NCI-H1105 treated with DMSO at 0.1 percent for 48 hours (cell line): ENCODE results near the gene SBK2.

Experiments used
- DNase-seq: peaks from one replicate; lab custom pipeline; 2025; lab: John Stamatoyannopoulos, UW

Gene SBK2

DNA sequence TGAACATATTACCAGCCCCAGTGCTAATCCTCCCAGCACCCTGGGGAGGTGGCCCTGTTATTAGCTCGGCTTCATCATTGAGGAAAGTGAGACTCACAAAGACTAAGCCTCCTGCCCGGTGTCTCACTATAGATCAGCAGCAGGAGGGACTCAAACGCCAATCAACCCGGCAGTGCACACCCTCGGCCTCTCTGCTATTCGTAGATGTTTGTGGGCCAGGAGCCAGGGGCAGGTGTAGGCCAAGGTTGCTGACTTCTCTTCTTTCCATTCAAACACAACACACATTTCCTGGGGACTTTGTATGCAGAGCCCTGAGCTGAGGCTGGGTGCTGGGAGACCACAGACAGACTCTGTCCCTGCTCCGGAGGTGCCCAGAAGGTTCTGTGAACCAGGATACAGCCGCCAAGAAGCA is 17.8 kb upstream of the SBK2 start:
- peak; percentile 17 for DNase-seq

GRCh38 chr19:55554302-55554701 is 17.4 kb upstream of the SBK2 start:
- DNase-seq = no peak

GRCh38 chr19:55553217-55554182 is 16.6 kb upstream of the SBK2 start:
- DNase-seq = no peak

- no peak for DNase-seq
Measured at GRCh38 chr19:55552620-55553019, 15.7 kb upstream of the SBK2 start.

GRCh38 chr19:55552206-55552605 is 15.3 kb upstream of the SBK2 start:
- no peak for DNase-seq

DNA sequence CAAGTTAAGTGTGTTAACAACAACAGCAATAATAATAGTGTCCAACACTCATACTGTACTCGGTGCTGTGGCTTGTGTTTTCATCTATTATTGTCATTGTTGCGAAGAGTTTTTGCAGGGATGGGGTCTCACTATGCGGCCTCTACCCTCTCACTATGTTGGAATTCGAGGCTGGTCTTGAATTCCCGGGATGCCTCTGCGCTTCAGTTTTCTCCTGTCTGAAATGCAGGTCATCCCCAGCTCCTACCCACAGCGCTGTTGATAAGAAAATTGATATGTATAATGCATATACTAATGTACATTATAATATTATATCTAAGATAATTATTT is 13.4 kb upstream of the SBK2 start:
- no peak for DNase-seq

DNA sequence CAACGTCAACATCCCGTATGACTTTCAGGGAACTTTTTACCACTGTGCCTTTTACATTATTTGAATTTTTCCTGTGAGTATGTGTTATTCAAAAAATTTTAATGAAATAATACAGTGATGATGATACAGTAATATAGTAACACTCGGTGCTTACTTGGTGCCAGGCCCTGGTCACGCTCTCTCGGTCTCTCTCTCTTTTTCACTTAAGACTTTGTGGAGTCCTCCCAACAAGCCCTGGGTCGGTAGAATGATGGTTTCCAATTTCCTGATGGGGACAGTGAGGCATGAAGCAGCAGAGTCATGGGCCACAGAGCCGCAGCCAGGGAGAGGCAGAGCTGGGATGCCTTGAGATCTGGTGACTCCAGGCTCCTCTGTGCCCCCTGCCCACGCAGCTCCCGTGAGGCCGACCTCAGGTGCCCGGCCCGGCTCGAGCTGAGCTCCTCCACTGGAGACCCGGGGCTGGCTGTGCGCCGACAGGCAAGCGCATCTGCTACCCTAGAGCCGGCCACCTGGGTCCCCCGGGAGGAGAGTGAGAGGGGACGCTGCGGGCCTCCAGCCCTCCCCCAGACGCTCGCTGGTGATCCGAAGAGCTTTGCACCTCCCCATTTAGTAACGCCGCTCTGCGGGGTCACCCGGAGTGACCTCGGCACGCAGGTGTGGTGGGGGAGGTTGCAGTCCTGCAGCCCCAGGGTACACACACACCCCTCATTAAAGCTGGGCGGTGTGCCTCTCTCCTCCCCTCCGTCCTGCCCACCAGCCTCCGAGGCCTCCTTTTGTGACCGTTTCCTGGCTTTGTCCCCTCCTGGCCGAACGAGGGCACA is 12.8 kb upstream of the SBK2 start:
- DNase-seq = no peak

- no peak for DNase-seq
Measured at GRCh38 chr19:55546822-55547614, 10.1 kb upstream of the SBK2 start.

DNA sequence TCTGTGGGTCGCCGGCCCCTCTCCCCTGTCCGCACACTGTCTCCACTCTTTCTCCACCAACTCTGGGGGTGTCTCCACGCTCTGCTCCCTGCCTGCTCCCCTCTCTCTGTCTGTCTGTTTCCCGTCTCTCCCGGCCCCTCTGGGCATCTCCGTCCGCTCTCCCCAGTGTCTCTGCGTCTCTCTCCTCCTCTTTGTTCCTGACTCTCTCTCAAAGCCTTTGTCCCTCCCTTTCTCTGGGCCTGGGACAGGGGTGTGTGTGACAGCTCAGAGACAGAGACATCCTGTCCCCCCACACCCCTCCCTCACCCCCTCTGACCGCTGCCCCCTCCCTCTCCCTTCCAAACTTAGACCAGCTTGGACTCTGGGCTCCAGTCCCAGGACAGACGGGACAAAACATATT is 9.1 kb upstream of the SBK2 start:
- DNase-seq = no peak

- DNase-seq = no peak
Measured at GRCh38 chr19:55545443-55545842, 8.5 kb upstream of the SBK2 start, which contains the start of gene SBK3. Gene SBK3 (minus strand): TSS chr19:55545543. CDS start chr19:55545543, 0 bp downstream.

- DNase-seq = no peak
Measured at GRCh38 chr19:55544776-55545439, 8.0 kb upstream of the SBK2 start.

GRCh38 chr19:55544014-55544413 is 7.1 kb upstream of the SBK2 start:
- no peak for DNase-seq

DNA sequence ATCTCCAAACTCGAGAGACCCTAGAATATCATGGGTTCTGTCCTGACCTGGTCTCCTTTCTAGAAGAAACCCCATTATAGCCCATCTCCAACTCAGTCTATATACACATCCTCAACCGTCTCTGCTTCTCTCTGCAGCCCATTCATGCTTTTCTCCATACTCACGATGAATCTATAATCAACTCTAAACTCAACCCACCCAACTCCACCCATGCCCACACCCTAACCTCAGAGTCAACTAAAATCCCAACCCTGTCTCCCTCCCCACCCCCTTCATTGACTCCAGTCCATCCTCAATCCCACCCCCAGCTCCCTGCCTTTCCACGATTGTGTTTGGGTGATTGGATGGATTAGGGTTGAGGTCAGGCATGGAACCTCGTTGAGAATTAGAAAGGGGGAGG is 6.6 kb upstream of the SBK2 start:
- DNase-seq = no peak

GRCh38 chr19:55542292-55542855 is 5.4 kb upstream of the SBK2 start:
- DNase-seq = no peak

DNA sequence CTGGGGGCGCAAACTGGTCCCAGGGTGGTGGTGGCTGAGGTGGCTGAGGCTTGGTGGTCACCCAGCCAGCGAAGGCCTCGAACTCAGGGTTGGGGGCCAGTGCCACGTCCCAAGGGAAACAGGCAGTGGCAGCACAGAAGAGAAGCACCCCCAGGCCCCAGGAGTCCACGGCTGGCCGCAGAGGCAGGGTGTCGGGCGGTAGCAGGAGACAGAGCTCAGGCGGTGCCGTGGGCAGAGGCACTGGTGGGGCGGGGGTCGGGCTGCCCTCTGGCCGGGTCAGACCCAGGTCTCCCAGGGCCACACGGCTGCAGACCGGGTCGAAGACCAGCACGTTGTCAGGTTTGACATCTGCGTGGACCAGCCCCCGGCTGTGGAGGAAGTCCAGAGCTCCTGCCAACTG is 4.2 kb upstream of the SBK2 start:
- no peak for DNase-seq

GRCh38 chr19:55540619-55541018 is 3.7 kb upstream of the SBK2 start:
- no peak for DNase-seq

- DNase-seq = no peak
Measured at GRCh38 chr19:55539090-55539984, 2.4 kb upstream of the SBK2 start.

- DNase-seq = no peak
Measured at GRCh38 chr19:55538132-55538531, 1.2 kb upstream of the SBK2 start.

- no peak for DNase-seq
Measured at GRCh38 chr19:55537741-55538111, 793 bp upstream of the SBK2 start.

GRCh38 chr19:55536366-55536765 is 567 bp downstream of the SBK2 start:
- DNase-seq = no peak
